HG03139 (cell line): Measurements from ENCODE around the gene OSBPL10.
"Not testable (repeated sequence)": the region's sequence is repeated elsewhere in the genome, so short reads cannot be mapped to it uniquely, and the experiment has no call there.

Experiments used
- ATAC-seq: cut with Tn5 transposase; IDR thresholded peaks from one replicate; pipeline ENCODE4 v1.9.1; 2021; ENCODE audit not compliant: unreplicated experiment

The OSBPL10 gene

DNA sequence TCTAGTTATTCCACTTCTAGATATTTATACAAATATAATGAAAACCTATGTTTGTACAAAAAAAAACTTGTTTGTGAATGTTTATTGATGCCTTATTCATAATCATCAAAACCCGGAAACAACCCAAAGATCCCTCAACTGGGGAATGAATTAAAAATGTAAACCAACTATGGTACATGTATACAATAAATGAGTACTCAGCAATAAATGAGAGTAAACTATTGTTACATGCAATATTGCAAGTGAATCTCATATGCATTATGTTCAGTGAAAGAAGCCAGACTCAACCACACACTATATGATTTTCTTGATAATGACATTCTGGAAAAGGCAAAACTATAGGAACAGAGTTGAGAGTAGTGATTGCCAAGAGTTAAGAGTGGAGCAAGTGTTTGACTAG, 12.8 kb upstream of the OSBPL10 start:
- ATAC-seq, result no peak

DNA sequence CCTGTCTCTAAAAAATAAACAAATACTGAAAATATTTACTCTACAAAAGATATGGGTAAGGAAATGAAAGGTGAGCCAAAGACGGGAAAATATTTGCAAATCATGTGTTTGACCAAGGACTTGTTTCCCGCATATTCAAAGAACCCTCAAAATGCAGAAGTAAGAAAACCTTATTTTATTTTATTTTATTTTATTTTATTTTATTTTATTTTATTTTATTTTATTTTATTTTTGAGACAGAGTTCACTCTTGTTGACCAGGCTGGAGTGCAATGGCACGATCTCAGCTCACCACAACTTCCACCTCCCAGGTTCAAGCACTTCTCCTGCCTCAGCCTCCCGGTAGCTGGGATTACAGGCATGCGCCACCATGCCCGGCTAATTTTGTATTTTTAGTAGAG, 11.9 kb upstream of the OSBPL10 start:
- not testable (repeated sequence) for ATAC-seq

DNA sequence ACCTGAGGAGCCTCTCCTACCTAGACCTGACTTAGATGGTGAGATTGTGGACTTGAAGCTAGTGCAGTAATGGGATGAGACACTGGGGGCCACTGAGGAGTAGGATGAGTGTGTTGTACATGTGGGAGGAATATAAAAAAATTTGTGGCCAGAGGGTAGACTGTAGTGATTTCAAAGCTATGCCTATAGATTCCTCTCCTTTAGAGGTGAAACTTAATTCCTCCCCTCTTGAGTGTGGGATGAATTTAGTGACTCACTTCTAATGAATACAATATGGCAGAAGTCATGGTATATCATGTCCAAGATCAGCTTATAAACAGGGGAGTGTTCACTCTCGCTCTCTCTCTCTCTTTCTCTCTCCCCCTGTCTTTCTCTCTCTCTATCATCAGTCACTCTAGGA, 7.2 kb upstream of the OSBPL10 start:
- no peak for ATAC-seq

DNA sequence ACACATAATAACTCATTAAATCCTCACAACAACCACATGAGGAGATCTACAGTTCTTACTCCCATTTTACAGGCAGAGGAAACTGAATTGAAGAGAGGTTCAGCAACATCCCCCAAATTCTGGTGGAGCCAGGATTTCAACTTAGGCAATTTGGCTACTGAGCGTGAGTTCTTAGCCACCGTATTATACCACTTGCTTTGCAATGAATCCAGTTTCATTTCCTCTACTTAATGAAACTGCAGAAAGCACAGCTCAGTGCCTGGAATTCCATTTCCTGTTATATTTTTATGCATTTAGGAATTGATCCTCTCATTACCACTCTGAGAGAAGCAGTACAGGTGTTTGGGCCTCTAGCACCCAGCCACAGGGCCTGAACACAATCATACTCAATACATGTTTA, 4.8 kb upstream of the OSBPL10 start:
- no peak for ATAC-seq

DNA sequence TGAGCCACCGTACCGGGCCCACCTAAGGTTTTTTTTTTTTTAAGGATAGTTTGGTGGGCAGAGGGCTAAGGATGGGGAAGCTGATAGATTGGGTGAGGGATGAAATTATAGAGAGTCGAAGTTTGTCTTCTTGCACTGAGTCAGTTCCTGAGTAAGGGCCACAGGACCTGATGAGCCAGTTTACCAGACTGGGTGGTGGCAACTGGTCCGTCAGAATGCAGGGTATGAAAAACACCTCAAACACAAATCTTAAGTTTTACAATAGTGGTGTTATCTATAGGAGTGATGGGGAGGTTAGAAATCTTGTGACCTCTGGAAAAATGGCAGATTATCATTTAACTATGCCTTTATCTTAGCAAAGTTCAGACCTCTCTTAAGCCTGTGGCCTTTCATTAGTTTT, 3.3 kb upstream of the OSBPL10 start:
- no peak for ATAC-seq

DNA sequence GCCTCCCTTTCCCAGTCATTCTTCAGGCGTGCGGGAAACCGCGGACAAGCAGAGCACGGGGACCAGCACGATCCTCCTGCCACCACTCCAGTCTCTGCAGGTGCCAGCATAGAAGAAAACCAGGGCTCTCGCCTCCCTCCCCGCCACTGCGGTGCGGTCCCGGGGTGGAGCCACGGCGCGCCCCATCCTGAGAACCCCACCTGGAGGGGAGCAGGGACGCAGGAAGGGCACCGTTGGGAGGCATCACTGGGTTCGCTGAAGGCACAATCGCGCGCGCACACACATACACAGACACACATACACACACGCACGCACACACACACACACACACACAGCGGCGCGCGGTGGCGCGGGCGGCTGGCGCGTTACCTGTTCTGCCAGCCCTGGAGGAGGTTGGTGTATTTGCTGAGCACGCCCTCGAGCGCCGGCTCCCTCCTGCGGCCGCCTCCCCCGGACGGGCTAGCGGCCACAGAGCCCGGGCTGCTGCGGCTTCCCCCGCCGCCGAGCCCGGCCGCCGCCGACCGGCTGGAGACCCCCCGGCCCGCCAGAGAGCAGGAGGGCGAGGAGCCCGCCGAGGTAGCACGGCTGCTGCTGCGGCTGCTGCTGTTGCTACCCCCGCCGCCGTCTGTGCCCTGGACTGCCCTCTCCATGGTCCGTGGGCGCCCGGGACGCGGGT, 394 bp downstream of the OSBPL10 start:
- ATAC-seq, result peak; percentile 48

DNA sequence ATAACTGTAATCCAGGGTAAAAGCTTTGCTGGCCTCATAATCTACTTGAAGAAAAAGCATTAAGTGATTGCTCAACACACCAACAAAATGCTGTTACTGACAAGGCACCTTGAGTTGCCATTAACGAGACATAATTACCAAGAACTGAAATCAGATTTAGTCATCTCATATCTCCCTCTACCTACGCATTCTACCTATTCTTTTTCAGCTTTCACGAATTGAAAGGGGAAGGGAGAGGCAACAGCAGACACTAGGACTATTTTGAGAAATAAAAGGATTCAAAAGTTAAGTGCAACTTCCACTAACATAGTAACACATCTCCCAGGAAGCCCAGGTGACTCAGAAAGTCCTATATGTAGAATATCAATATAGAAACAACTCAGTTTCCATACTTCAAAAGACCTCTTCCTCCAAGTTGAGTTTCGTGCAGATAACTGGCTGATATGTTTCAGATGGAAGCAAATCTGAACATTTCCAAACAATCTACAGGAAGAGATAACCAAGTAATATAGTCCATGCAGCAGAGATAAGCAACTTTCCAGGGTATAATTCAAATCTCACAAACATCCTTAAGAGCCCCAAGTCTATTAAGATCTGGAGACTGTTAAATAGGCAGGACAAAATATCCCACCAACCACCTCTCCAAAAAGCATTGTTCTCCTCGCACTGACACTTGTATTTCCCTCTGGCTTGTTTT, 1.9 kb downstream of the OSBPL10 start:
- no peak for ATAC-seq

DNA sequence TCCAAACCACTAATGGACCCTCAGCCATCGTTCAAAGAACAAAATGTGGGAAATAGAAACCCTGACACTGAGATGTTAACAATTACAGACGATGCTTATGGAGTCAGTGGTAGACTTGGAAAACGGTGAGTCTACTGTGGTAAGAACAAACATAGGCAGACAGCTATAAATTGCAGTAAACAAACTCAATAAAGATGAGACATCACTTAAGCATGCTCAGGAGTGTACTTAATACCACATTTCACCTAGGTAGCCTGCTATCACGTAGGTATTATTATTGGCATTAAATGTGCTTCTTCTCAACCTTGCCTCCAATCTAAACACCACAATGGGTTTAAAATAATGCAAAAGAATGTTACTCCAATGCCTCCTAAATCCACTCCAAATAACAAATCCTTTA, 2.5 kb downstream of the OSBPL10 start:
- ATAC-seq, result no peak

DNA sequence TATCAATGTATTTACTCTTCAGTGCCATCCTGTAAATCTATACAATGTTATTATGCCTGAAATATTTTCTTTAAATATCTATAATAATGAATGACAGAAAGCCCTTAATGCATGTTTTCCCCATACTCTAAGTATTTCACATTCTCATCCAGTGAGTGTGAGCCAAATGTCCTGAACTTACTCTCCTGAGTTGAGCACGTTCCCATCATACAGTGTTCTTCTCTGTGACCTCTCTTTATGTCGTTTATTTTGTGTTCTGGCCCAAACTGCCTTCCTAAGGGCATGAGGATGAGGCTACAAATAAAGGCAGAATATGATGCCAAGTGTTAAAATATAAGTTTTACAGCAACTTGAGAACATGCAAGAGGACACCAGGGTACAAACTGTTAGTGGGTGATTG, 3.3 kb downstream of the OSBPL10 start:
- ATAC-seq, result no peak

DNA sequence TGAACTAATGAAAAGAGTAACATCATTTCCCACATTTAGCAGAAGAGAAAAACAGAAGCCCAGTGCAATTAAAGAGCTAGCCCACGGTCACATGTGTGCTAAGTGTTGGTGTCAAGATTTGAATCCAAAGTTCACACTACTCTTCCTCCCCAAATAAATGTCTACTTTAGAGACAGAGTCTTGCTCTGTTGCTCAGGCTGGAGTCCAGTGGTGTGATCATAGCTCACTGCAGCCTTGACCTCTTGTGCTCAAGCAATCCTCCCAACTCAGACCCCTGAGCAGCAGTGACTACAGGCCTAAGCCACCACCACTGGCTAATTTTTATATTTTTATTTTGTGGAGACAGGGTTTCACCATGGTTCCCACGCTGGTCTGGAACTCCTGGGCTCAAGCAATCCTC, 4.8 kb downstream of the OSBPL10 start:
- no peak for ATAC-seq

DNA sequence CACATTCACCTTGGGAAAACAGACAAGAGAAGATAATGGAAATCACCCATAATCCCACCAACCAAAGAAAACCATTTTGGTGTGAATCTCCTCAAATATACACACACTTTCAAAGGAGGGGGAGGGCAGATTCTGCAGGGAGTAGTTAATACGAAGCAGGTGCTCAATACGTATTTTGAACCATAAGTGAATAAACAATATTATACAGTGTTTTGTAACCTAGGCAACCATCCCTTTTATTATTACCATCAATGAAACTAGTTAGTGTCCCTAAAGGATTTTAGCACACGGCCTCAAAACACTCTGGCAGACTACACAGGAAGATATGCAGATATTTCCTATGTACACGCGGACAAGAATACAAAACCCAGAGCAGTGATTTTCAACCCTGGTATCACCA, 6.1 kb downstream of the OSBPL10 start:
- no peak for ATAC-seq

DNA sequence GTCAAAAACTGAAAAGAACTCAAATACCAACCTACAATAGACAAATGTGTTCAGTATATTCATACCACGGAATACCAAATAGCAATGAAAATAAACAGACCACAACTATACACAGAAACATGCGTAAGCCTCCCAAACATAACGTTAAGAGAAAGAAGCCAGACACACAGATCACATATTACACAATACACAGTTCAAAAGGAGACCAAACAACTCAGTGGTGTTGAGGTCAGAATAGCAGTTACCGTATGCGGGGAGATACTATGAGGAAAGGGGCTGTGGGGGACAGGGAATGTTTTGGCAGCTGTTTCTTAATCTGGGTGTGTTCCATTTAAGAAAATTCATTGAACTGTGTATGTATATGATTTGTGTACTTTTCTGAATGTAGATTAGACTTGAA, 6.6 kb downstream of the OSBPL10 start:
- no peak for ATAC-seq

DNA sequence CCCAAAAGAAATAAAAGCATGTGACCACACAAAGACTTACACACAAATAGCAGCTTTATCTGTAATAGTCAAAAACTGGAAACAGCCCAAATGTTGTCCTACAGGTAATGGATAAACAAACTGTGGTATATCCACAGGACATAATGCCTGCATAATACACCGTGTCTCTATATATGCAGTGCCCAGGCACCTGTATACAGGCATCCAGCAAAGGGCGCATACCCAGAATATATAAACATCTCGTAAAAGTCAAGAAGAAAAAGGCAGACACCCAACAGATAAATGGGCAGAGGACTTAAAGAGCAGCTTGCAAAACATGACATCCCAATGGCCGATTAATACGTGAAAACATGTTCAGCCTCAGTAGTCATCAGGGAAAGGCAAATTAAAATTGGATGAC, 7.2 kb downstream of the OSBPL10 start:
- ATAC-seq, result no peak

DNA sequence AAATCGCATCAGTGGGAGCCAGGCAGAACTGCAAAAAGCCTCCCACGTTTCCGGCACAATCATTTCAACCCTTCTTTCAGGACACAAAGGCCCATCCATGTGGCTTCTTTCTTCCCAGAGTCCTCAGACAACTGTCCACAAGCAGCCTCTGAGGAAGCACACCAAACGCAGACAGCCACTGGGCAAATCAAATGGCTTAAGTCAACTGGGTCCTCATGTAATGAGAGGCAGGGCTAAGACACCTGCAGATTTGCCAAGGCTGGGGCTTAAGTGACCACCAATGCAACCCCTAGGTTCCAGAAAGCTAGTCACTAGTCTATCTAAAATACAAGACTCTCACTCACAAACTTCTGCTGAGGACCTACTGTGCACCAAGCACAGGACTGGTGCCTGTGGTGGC, 8.0 kb downstream of the OSBPL10 start:
- ATAC-seq, result no peak

DNA sequence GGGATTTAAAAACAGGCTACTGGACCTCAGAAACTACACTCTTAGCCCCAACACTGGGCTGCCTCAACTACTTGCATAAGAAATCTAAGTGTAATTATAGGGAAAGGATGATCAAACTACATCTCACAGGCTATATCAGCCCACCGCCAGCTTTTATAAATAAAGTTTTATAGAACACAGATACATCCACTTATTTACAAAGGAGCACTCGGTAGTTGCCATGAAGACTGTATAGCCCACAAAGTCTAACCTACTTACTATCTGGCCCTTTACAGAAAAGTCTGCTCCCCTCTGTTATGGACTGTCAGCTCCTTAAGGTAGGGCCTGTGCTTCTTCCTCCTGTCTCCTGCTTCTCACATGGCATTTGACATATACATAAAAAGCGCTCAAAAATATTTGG, 9.5 kb downstream of the OSBPL10 start:
- no peak for ATAC-seq

DNA sequence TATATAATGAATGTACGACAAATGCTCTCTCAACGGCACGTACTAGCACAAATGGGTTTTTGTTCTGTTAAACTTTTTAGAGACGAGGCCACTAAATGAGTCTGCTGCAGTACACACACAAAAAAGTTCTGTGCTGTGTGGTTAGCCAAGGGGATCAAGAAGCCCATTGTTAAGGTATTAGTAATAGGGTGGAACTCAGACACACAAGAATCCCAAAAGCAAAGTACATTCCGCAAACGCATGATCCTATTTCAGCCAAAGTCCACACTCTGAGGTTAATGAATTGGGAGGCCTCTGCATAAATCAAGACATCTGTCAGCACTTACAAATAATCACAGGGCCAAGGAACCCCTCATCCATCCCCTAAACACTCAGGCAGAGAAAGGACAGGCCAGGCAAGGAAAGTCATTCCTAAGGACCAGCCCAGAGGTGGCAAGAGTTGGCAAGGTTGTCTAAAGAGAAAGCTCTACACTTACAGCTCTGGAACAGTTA, 12.1 kb downstream of the OSBPL10 start:
- ATAC-seq, result no peak

DNA sequence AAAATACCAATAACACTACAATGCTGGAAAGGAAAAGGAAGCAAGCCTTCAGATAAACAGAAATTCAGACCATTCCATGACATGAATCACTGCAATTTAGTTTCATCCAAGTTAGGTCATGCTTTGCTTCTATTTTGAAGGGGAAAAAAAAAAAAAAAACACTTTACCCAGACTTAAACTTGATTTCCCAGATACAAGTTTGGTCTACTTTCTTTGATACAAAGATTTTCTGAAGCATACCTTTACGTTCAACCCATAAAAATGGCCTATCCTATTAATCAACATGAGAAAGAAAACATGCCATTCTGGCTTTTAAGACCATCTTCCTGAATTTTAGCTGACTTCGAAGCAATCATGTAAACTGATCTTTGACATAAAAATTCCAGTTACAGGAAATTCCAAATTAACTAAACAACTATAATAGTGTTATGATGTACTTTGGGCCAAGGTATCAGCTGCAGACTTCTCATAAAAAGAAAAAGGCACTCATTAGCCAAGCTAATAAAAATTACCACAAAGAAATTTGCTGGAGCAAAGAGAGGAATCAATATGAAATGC, 12.6 kb downstream of the OSBPL10 start:
- ATAC-seq, result no peak

DNA sequence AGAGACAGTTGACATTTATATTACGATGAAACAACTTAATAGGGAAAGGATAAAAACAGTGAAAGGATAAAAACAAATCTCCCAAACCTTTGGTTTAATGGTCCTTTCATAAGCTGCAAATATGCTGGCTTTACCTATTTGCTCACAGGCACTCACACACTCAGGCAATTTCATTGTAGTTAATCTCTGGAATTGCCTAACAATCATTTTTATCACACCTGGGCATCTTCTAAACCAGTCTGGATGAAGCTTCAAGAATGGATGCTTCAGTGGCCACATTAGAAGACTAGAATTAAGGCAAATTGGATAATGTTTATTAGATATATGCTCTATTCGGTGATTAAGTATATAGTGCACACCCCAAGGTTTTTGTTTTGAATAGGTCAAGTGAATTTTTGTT, 13.5 kb downstream of the OSBPL10 start:
- ATAC-seq, result no peak

DNA sequence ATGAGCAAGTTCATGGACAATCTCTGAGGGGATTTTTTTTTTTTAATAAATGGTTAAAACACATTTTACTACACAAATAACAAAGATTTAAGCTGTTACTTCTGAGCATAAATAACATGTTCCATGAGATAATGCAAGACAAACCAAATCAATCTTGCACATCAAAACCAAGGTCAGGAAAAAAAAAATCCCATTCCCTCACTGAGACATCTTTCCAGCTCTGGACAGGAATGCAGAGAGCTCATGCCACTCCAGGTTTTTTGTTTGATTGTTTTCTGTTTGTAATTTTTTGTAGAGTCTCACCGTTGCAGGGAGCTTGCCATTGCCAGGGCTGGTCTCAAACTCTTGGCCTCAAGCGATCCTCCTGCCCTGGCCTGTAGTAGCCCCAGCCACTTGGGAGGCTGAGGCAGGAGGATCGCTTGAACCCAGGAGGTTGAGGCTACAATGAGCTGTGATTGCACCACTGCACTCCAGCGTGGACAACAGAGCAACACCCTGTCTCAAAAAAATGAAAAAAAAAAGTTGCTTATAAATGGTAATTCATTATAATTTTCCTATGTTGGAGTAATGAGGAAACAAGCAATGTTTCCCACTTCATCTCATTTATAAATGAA, 14.0 kb downstream of the OSBPL10 start:
- no peak for ATAC-seq

DNA sequence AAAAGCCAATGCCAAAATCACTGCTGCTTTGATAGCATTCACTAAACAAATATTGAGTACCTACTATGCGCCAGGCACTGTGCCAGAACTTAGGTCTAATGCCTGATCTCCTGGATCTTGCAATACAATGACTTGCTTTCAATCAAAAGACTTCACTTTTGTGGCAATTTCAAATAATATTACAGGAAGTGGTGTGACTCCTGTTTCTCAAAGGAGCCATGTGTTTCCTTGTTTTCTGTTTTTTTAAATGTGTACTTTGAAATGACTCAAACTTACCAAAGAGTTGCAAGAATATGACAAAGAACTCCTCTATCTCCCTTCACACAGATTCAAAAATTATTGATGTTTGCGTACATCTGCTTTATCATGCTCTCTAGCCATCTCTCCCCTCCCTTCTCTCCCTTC, 18.3 kb downstream of the OSBPL10 start:
- ATAC-seq, result no peak

DNA sequence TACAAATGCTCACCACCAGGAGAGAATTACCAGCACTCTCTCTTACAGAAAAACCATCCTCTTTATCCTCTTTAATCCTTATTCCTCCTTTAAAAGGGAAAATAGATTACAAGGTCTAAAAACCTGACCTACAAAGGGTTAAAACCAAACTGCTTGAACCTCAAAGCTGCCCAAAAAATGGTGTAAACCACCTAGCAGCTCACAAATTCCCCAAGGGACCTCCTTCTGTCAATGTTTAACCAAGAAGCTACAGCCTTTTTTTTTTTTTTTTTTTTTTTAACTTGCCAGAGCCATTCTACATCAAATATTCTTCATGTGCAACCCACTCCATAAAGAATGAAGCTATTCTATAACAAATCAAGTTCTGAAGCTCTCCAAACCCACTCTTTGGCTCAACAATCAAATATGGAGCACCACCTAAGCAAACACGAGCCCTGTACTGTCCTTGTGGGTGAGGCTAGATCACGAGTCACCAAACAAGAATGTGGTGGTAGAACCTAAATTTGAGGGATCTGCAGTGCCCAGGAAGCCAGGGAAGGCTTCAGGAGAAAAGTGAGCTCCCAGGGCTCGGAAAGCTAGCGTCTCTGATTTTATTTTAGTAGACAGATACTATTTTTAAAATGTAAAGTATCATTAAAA, 20.1 kb downstream of the OSBPL10 start:
- no peak for ATAC-seq
